PC-9 (cell line): ENCODE results near the gene CST4.

Source experiments
- CTCF ChIP-seq: fragments of 200-600 bp; sonication (generic); conservative IDR thresholded peaks from 2 replicates; pipeline ENCODE4 v1.6.1; 2017; ENCODE audit warnings: mixed run types, antibody characterized with exemption, mild to moderate bottlenecking, moderate library complexity
- EZH2 ChIP-seq: fragments of 200-600 bp; sonication (generic); IDR thresholded peaks from 2 replicates; pipeline ENCODE4 v1.8.0; 2017; ENCODE audit warnings: antibody characterized with exemption, low read depth

- no peak for TF ChIP-seq CTCF
- no peak for TF ChIP-seq EZH2
Measured at GRCh38 chr20:23647346-23647745, 41.5 kb downstream of the CST4 start.
